HG03060 (cell line): ENCODE measurements around the gene DTD1.
"Not testable (repeated sequence)": the region's sequence is repeated elsewhere in the genome, so short reads cannot be mapped to it uniquely, and the experiment has no call there.

Experiments
- ATAC-seq: cut with Tn5 transposase; IDR thresholded peaks from one replicate; pipeline ENCODE4 v1.9.1; 2021; ENCODE audit warnings: low read depth, moderate number of reproducible peaks; ENCODE audit not compliant: unreplicated experiment

Gene DTD1

DNA sequence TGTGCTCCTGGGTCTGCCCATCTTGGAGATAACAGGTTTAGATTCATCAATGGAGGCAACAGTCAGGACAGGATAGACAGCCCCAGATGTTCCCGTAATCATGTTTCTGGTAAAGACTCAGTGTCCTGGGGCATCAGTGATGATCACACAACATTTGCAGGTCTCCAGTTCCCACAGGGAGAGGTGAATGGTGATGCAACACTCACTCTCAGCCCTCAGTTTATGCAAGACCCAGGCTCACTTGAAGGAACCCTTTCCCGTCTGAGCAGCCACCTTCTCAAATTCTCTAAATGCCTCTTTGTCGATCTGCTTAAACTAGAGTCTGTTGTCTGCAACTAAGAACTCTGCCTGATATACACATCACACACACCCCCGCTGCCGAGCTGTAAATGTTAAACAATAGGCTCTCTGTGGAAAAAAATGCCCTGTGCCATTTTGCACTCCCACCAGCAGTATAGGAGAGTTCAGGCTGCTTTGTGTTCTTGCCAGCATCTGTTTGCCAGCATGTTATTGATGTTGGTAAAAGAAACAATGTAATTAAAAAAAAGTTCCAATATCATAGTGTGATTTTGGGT lies 195.6 kb downstream of the DTD1 start:
- no peak for ATAC-seq

GRCh38 chr20:18787046-18787445 lies 199.2 kb downstream of the DTD1 start:
- not testable (repeated sequence) for ATAC-seq

GRCh38 chr20:18788021-18788420 lies 200.2 kb downstream of the DTD1 start:
- no peak for ATAC-seq

DNA sequence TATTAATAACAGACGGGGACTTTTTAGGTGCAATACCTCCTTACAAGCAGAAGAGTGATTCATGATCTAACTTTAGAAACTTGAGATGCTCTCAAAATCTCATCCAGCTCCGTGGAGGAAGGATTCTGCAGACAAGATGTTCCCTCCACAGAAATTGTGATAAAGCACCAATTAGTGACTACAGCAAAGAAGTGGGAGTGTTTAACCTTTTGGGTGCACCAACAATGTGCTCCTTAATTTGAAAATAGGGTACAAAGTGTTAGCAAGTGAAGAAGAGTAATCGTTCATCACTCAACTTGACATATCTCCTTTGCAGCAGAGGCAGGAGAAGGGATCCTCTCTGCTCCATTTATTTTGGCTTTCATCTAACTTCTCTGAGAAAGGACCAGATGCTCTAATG lies 202.9 kb downstream of the DTD1 start:
- ATAC-seq, result no peak

DNA sequence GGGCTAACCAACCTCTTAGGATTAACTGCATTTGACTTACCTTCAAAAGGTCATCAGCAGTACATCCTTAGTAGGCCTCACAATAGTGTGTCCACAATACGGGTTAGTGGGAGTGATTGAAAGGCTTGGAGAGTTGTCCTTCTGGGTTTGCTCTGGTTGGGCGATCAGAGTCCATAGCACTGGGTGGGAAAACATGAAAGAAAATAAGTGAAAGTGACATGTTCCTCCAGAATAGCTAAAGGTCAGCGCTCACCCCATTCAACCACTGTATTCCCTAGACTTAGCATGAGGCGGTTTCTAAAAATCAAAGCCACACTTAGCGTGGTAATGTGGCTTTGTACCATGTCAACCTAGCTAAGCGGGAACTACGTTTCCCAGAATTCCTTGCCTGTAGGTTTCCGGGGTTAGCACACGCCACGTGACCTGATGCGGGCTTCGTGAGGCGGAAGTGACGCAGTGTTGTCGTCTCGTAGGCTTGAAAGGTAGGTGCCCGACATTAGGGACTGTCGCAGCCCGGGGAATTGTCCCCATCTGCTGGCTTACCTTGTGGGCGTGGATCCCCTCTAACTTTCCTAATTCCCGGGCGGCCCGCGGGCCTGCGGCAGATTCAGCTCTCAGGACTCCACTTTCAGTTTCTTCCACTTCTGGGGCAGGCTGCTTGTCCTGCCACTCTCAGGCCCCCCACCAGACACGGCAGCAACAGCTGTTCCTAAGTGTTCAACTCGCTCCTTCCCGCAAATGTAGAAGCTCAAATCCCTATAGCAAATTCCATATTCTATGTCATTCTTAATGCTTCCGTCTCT lies 206.0 kb downstream of the DTD1 start:
- ATAC-seq, result peak; percentile 96

GRCh38 chr20:18794428-18794787 lies 206.6 kb downstream of the DTD1 start:
- no peak for ATAC-seq

- ATAC-seq, result no peak
Measured at GRCh38 chr20:18795366-18795765, 207.5 kb downstream of the DTD1 start.

DNA sequence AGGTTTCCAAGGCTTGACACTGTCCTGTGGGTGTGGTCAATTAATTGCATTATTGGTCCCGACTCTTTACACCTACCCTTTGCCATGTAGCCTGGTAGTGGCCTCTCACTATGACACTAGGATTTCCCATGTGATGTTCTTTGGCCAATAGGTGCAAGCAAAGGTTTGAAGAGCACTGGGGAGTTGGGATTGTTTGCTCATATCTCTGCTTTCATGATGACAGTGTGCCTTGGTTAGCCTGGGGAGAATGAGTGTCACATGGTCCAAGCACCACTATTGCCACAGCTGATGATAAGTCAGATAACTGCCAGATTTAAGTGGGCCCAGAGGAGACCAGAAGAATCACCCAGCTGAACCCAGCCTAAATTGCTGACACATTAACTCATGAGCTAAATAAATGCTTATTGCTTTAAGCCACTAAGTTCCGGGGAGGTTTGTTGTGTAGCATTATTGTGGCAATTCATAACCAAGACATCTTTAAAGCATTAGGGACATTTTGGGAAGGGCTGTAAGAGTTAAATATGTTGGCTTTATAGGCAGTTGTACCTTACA lies 208.5 kb downstream of the DTD1 start:
- no peak for ATAC-seq

- no peak for ATAC-seq
Measured at GRCh38 chr20:18801516-18801915, 213.7 kb downstream of the DTD1 start.

GRCh38 chr20:18802012-18802634 lies 214.3 kb downstream of the DTD1 start:
- ATAC-seq, result no peak

DNA sequence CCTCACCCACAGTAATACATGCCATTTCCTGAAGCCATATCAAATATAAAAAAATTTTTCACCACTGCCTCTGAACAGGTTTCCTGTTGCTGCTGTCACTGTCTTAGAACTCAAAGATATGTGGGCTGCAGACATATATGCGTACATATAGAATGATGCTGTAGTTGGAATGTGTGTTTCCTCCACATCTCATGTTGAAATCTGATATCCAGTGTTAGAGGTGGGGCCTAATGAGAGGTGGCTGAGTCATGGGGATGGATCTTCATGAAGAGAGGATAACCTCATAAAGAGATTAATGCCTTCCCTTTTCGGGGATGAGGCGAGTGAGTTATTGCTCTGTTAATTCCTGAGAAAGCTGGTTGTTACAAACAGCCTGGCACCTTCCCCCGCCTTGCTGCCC lies 218.0 kb downstream of the DTD1 start:
- ATAC-seq, result no peak

- no peak for ATAC-seq
Measured at GRCh38 chr20:18808712-18809111, 220.9 kb downstream of the DTD1 start.

DNA sequence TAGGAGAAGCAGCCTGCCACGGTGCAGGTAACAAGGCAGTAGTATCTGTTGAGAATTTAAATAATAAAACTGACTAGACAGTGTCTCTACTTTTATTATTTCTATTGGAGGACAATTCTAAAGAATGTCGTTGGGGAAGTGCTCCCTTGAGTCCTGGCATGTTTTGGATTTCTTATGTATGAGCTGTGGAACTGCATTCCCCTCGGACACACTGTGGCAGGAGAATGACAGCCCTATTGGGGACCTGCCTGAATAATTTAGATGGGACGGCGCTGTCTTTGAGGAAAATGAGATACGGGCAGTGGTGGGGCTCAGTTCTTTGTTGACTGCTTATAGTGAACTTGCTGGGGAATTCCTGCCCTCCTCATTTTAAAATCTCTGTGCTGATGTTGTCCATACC lies 223.3 kb downstream of the DTD1 start:
- ATAC-seq, result no peak

DNA sequence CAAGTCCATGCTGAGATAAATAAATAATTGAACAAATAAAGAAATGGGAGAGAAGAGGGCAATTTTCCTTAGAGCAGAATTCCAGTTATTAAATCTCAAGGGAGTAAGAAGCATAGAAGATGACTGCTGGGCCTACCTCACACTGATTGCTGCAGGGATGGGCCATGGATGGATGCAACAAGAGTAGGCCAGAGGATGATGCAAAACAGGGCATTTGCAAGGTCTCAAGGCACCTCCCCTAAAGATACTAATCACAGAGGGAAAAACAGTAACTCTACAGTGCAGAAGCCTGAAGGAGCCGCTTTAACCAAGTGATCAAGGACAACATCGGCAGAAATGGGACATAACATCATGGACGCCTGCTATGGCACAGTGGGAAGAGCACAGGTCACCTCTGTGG lies 224.1 kb downstream of the DTD1 start:
- ATAC-seq, result no peak

GRCh38 chr20:18813483-18813882 lies 225.6 kb downstream of the DTD1 start, which contains the start of gene SCP2D1:
SCP2D1 (plus strand) TSS chr20:18813783; CDS start chr20:18813816, 33 bp downstream.
- ATAC-seq, result no peak

DNA sequence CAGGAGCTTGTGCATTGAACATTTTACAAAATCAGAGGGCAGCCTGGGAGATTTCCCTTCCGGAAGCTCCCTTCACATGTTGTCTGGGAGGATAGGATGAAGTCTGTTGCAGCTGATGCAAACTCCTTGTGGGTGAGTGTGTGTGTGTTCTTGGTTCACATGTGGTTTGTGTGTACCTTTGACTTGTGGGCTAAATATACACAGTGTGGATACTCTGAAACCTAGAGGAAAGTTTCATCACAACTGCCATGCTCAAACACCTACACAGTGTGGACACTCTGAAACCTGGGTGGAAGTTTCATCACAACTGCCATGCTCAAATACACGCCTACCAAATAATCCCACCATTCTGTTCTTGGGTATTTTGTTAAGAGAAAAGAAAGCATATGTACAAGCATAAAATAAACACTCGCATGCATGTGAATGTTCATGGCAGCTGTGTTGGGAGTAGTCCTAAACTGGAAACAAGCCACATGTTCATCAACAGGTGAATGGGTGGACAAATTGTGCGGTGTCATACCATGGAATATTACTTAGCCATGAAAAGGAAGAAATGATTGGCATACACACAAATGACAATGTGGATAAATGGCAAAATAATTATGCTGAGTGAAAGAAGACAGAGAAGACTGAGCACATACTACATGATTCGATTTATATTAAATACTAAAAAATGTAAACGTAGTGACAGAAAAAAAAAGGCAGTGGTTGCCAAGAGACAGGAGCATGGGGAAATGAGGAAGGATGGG lies 227.5 kb downstream of the DTD1 start:
- no peak for ATAC-seq
